ENCODE results near the gene STT3B.
"Not testable (repeated sequence)": the region's sequence is repeated elsewhere in the genome, so short reads cannot be mapped to it uniquely, and the experiment has no call there.

Gene STT3B

GRCh38 chr3:31605333-31605732 is 72.6 kb downstream of the STT3B start:
- not testable (repeated sequence) for DNase-seq (ENCODE audit: low read depth)

DNA sequence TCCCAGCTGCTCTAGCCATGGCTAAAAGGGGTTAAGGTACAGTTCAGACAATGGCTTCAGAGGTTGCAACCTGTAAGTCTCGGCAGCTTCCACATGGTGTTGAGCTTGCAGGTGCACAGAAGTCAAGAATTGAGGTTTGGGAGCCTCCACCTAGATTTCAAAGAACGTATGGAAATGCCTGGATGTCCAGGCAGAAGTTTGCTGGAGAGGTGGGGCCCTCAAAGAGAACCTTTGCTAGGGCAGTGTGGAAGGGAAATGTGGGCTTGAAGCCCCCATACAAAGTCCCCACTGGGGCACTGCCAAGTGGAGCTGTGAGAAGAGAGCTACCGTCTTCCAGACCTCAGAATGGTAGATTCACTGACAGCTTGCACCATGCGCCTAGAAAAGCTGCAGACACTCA is 73.7 kb downstream of the STT3B start:
- no peak for DNase-seq (ENCODE audit: low read depth)

GRCh38 chr3:31610700-31611275 is 78.1 kb downstream of the STT3B start:
- DNase-seq (ENCODE audit: low read depth), result peak; percentile 15

GRCh38 chr3:31613177-31613576 is 80.5 kb downstream of the STT3B start:
- no peak for DNase-seq (ENCODE audit: low read depth)

GRCh38 chr3:31613654-31614053 is 80.9 kb downstream of the STT3B start:
- DNase-seq (ENCODE audit: low read depth), result no peak

GRCh38 chr3:31614162-31614921 is 81.6 kb downstream of the STT3B start:
- DNase-seq (ENCODE audit: low read depth), result no peak

DNA sequence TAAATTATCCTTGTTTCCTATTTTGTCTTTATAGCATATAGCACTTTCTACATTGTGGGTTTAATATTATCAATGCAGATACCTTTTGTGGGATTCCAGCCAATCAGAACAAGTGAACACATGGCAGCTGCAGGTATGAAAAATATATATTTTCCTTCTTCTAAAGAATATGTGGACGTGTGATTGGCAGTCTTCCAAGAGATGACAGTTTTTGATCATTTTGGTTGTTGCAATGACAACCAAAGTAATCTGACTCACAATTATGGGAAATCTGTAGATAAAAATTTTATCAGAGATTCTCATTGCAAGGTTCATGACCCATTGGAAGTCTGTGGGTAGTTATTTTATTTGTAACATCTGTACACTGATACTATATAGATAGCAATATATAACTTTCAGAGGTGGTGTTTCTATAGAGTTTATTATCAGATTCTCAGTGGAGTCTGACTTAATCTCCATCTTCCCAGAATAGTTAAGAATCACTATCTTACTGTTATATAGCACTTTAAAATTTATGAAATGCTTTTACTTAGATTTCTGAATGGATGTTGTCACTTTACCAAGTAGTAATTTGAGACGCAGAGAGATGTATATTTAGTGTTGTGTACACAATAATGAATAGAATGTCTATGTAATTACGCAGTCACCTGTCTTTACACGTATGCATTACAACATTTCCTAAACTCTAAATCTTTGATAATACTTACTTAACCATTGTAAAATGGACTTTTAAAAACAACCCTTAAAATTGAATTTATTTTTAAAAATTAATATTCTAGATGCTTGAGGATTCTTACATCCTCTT is 82.5 kb downstream of the STT3B start:
- no peak for DNase-seq (ENCODE audit: low read depth)

- DNase-seq (ENCODE audit: low read depth), result no peak
Measured at GRCh38 chr3:31616711-31617110, 84.0 kb downstream of the STT3B start.

DNA sequence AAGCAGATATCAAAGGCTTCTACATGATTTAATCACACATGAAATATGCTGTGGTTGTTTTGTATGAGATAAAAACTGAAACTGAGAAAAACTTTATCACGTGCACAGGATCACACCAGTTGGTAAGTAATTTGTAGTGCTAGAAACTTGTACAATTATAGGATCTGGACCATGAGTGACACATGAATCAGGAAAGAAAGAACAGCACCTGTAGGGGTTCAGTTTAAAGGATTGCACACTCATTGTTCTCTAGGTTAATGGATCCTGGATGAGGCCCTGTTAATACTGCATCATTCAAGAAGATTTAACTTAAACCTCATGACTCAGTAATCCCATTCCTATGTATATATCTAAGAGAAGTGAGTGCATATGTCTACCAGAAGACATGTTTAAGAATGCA is 87.9 kb downstream of the STT3B start:
- no peak for DNase-seq (ENCODE audit: low read depth)

GRCh38 chr3:31621314-31621713 is 88.6 kb downstream of the STT3B start:
- DNase-seq (ENCODE audit: low read depth), result no peak

- no peak for DNase-seq (ENCODE audit: low read depth)
Measured at GRCh38 chr3:31622636-31623288, 90.0 kb downstream of the STT3B start.

GRCh38 chr3:31624083-31624709 is 91.5 kb downstream of the STT3B start:
- DNase-seq (ENCODE audit: low read depth), result no peak

DNA sequence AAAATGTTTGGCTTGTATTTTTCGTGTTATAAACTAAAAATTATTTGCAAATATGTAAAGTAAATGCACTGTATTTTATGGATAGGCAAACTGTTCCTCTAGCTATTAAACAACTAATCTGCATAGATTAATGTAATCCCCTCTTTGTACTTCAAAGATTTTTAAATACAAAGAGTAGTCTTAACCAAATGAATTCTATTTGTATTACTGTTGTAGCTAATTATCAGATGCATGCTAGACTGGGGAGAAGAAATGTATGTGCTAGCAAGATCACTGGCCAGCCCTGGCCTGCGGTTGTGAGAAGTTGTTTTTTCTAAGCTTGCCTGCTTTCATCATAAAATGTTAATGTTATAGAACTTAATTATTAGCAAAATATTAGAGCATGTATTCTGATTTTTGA is 92.6 kb downstream of the STT3B start:
- DNase-seq (ENCODE audit: low read depth), result no peak

DNA sequence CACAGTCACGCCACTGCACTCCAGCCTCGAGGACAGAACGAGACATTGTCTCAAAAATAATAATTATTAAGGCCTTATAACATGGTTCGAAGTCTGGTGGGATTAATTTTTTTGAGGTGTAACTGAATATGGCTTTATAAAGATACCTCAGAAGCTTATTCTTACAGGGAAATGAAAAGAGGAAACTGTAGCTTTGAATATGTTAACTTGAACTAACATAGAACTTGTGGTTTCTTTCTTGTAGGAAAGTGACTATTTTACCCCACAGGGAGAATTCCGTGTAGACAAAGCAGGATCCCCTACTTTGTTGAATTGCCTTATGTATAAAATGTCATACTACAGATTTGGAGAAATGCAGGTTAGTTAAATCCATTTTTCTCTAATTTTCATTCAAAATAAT is 96.3 kb downstream of the STT3B start:
- no peak for DNase-seq (ENCODE audit: low read depth)

GRCh38 chr3:31634476-31634875 is 101.8 kb downstream of the STT3B start:
- peak; percentile 83 for DNase-seq (ENCODE audit: low read depth)

- DNase-seq (ENCODE audit: low read depth), result no peak
Measured at GRCh38 chr3:31635545-31635944, 102.8 kb downstream of the STT3B start.

DNA sequence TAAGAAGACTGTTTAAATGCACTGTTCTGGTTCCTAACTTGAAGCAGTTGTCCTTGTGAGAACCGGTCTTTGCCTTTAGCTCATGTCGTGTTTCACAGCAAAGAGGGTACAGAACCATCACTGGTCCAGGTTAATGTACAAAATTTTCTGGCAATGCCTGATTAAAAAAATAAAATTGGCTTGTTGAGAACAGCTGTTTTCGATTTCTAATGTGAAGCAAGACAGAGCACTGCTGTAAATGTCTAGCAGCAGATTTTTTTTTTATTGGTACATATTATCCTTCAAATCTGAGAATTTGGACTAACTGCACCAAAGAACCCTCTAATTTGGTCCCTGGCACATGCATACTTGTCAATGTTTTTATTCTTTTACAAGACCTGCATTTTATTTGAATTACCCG is 103.3 kb downstream of the STT3B start:
- no peak for DNase-seq (ENCODE audit: low read depth)

DNA sequence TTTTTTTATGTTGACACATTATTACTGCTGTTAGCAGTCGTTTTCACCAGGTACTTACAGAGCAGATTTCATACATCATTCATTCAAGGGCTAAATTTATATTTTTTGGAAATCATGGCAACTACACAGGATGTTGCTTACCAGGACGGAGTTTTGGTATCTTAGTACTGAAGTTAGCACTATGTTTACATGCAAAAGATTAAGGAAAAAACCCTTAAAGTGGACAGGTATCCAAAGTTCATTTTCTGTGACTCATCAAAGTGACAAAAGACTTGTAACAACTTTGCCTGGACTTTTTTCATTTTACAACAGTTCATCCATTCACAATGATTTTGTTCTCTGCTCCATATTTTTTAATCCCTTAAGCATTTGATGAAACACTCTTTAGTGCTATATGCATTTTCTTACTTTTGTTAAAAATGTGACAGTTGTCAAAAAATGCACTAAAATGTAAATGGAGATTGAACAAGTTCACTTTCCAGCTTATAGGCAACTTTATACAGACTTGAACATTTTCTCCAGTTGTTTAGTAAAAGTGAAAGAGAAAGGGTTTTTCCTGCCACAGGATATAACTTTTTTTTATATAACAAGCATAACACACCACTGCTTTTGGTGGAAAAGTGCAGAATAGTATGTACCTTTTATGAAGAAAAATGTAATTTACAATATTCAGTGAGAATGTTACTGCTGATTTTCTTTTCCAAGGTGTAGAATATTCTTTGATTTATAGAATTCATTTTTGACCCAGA is 104.1 kb downstream of the STT3B start:
- no peak for DNase-seq (ENCODE audit: low read depth)

DNA sequence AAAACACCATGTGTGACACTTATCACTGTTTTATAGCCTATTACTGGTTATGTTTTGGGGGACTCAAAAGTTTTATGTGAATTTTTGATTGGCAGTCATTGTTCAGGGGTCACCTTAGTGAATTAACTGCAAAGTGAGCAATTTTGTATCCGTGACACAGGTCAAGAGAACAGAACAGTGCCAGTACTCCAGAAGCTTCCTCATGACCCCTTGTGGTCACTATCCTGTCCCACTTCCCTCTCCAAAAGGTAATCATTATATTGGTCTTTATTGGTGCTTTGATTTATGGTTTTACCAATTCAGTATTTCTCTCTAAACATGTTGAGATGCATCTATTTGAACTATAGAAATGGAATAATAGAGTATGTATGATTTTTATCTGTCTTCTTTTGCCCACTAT is 107.1 kb downstream of the STT3B start:
- no peak for DNase-seq (ENCODE audit: low read depth)

DNA sequence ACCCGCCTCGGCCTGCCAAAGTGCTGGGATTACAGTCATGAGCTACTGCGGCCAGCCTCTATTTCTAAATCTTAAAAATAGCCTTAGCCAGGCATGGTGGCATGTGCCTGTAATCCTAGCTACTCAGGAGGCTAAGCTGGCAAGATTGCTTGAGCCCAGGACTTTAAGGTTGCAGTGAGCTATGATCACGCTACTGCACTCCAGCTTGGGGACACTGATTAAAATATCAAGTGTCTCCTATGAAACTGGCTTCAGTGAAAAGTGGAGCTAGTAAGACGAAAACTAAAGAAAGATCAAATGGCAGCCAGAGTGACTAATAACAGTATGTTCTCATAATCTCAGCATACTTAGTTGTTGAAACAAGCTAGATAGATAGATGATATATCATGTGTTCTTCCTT is 112.5 kb downstream of the STT3B start:
- DNase-seq (ENCODE audit: low read depth), result no peak

DNA sequence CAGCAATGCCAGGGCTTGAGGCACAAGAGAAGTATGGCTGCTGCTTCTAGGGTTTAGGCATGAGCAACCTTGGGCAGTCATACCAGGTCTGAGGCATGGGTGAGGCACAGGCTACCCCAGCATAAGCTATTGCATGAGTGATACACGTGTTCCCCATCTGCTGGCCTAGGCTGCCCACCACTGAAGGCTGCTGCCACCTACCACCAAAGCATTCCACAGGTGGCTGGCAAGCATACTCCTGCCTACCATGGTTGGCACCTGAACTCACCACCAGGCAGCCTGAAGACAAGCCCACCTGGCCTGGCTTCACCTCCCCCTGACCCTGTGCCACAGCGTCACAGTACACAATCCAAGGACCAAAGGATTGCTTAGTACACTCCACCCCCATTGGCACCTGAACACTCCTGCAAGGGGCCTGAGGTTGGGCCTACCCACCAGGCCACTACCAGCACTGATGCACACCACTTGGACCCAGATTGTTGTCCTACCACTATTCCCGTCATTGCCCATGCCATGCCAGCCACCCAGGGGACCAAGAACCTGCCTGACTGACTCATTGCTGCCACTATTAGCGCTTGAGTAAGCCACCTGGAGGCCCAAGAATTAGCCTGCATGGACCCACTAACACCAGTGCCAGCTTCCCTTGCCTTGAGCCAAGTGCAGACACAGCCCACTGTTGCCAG is 115.7 kb downstream of the STT3B start:
- no peak for DNase-seq (ENCODE audit: low read depth)

Measured in GM04504 (cell line).